Glutamatergic neuron (in vitro differentiated cells): ENCODE measurements around the gene XRCC3. TPM values are rescaled to one million over a fixed set of nuclear protein-coding genes. Genes with fewer than 3 reads are reported as not detected.

ENCODE experiments used
- DNase-seq: peaks from one replicate; pipeline ENCODE4 v3.0.0; 2022
- H3K27ac Mint-ChIP-seq: one replicate; pipeline ENCODE4 v1.8.0; 2020; ENCODE audit warnings: mild to moderate bottlenecking, mixed read lengths, inconsistent platforms; ENCODE audit not compliant: unreplicated experiment
- H3K27me3 Mint-ChIP-seq: one replicate; pipeline ENCODE4 v1.8.0; 2020; ENCODE audit warnings: mild to moderate bottlenecking, moderate library complexity, mixed read lengths, inconsistent platforms; ENCODE audit not compliant: unreplicated experiment
- H3K36me3 Mint-ChIP-seq: one replicate; pipeline ENCODE4 v1.8.0; 2020; ENCODE audit warnings: mild to moderate bottlenecking, mixed read lengths, inconsistent platforms; ENCODE audit not compliant: unreplicated experiment
- H3K4me1 Mint-ChIP-seq: one replicate; pipeline ENCODE4 v1.8.0; 2020; ENCODE audit warnings: mild to moderate bottlenecking, low read depth, mixed read lengths, inconsistent platforms; ENCODE audit not compliant: unreplicated experiment
- H3K4me3 Mint-ChIP-seq: one replicate; pipeline ENCODE4 v1.8.0; 2020; ENCODE audit warnings: mild to moderate bottlenecking, mixed read lengths, inconsistent platforms; ENCODE audit not compliant: unreplicated experiment
- H3K9me3 Mint-ChIP-seq: one replicate; pipeline ENCODE4 v1.8.0; 2020; ENCODE audit warnings: mild to moderate bottlenecking, moderate library complexity, mixed read lengths, inconsistent platforms; ENCODE audit not compliant: unreplicated experiment
- CTCF ChIP-seq: fragments of 200-600 bp; sonication (generic); IDR thresholded peaks from one replicate; pipeline ENCODE4 v1.5.0; 2021; ENCODE audit not compliant: partially characterized antibody, unreplicated experiment
- total RNA-seq: library from RNA; stranded (reverse); fragmentation: NEBNext Ultra II Directional; extraction: Animal tissue kit (Norgen Biotek cat#: 25700); gene quantifications from one replicate; pipeline ENCODE4 v1.2.1, GENCODE V29; 2021; ENCODE audit not compliant: unreplicated experiment

Gene XRCC3
- total RNA-seq, 1 donor from 2014 or later = 4.5 TPM

DNA sequence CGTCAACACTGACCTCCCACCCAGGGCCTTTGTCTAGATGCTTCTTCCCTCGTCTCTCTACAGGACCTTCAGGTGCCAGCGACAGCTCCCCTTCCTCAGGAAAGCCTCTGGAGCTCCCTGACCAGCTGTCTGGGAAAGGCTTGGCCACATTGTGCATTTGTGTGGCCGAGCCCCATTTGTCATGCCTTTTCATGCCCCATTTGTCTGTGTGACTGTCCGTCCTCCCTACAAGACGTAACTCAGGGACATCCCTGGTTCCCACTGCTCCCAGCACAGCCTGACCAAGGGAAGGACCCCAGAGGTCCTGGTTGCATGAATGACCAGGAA lies 24.2 kb upstream of the XRCC3 start:
- Mint-ChIP-seq H3K36me3 (no peaks in the 10 kb centered on the region), H3K27me3 (peaks cover 16% of the 10 kb centered on the region), H3K4me1 (peaks cover 31% of the 10 kb centered on the region), H3K9me3 (peaks cover 4% of the 10 kb centered on the region), H3K4me3 (no peak overlapping the region), H3K27ac (no peak overlapping the region)
- no peak for TF ChIP-seq CTCF
- no peak for DNase-seq

GRCh38 chr14:103738701-103739451 lies 23.6 kb upstream of the XRCC3 start:
- Mint-ChIP-seq H3K4me3 (no peak overlapping the region), H3K27me3 (peaks cover 16% of the 10 kb centered on the region), H3K27ac (no peak overlapping the region), H3K4me1 (peaks cover 28% of the 10 kb centered on the region), H3K9me3 (peaks cover 4% of the 10 kb centered on the region), H3K36me3 (no peaks in the 10 kb centered on the region)
- no peak for DNase-seq
- TF ChIP-seq CTCF = no peak

DNA sequence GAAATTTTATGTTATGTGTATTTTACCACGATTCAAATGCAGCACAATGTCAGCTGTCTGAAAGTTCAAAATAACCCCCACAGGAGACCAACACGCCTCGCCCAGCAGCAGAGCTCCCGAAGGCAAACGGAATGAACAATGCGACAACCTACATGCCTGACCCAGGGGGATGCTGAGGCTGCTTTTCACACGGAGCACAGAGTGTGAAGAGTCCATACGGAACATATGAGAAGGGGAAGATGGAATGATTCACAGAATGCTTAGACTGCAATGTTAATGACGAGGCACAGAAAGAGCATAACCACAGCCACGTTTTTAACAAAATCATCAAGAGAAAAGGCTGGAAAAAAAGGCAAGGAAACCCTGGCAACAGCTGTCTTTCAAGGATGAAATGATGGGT lies 22.9 kb upstream of the XRCC3 start:
- Mint-ChIP-seq H3K36me3 (no peaks in the 10 kb centered on the region), H3K9me3 (peaks cover 4% of the 10 kb centered on the region), H3K27me3 (peaks cover 16% of the 10 kb centered on the region), H3K4me1 (peaks cover 23% of the 10 kb centered on the region), H3K4me3 (peak overlapping the region; percentile 7), H3K27ac (no peak overlapping the region)
- no peak for TF ChIP-seq CTCF
- DNase-seq = no peak

- Mint-ChIP-seq H3K9me3 (peaks cover 4% of the 10 kb centered on the region), H3K4me3 (no peak overlapping the region), H3K27me3 (peaks cover 14% of the 10 kb centered on the region), H3K36me3 (no peaks in the 10 kb centered on the region), H3K4me1 (peaks cover 19% of the 10 kb centered on the region), H3K27ac (no peak overlapping the region)
- no peak for DNase-seq
- no peak for TF ChIP-seq CTCF
These were observed 22.3 kb upstream of the XRCC3 start for GRCh38 chr14:103737432-103738045.
